ENCODE results near the gene AP3B2.
"Not testable (repeated sequence)": the region's sequence is repeated elsewhere in the genome, so short reads cannot be mapped to it uniquely, and the experiment has no call there.

DNA sequence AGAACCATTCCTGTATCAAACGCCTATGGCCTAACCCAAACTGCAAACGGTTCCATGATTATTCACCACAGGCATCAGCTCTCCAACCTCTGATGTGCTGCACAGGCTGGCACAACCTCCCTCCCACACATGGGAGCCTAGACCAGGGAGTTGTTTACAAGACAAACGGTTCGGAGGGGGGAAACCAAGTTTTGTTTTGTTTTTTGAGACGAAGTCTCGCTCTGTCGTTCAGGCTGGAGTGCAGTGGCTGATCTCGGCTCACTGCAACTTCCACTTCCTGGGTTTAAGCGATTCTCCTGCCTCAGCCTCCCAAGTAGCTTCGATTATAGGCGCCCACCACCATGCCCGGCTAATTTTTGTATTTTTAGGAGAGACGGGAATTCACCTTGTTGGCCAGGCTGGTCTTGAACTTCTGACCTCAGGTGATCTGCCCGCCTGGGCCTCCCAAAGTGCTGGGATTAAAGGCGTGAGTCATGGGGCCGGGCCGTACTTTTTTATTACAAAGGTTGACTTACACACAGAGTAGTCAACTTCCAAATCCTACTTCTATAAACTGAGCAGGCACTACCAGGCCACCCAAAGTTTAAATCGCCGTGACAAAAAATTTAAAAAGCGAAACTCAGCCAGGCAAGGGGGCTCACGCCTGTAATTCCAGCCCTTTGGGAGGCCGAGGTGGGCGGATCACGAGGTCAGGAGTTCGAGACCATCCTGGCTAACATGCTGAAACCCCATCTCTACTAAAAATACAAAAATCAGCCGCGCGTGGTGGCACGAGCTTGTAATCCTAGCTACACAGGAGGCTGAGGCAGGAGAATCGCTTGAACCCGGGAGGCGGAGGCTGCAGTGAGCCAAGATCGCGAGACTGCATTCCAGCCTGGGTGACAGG is 64.5 kb downstream of the AP3B2 start:
- TF ChIP-seq, protein P1, sequence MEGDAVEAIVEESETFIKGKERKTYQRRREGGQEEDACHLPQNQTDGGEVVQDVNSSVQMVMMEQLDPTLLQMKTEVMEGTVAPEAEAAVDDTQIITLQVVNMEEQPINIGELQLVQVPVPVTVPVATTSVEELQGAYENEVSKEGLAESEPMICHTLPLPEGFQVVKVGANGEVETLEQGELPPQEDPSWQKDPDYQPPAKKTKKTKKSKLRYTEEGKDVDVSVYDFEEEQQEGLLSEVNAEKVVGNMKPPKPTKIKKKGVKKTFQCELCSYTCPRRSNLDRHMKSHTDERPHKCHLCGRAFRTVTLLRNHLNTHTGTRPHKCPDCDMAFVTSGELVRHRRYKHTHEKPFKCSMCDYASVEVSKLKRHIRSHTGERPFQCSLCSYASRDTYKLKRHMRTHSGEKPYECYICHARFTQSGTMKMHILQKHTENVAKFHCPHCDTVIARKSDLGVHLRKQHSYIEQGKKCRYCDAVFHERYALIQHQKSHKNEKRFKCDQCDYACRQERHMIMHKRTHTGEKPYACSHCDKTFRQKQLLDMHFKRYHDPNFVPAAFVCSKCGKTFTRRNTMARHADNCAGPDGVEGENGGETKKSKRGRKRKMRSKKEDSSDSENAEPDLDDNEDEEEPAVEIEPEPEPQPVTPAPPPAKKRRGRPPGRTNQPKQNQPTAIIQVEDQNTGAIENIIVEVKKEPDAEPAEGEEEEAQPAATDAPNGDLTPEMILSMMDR (IDR thresholded peaks at IDR 0.05; ENCODE audit: extremely low read depth in 1 of 2, insufficient read depth in 1 of 2, low read depth in 1 of 2, low read length in 2 of 2): not testable (repeated sequence)
- TF ChIP-seq POLR2A (IDR thresholded peaks at IDR 0.05; ENCODE audit: low read depth, low read length); EZH2 (IDR thresholded peaks at IDR 0.05; ENCODE audit: borderline replicate concordance, low read depth, low read length, severe bottlenecking); POLR2AphosphoS5 (IDR thresholded peaks at IDR 0.05; ENCODE audit: insufficient read depth, low read depth, low read length); FOS (IDR thresholded peaks at IDR 0.05; ENCODE audit: borderline replicate concordance, insufficient read depth, low read length); GATA2 (IDR thresholded peaks at IDR 0.05; ENCODE audit: insufficient read depth, insufficient read length, low read depth, low read length); MYC (IDR thresholded peaks at IDR 0.05; ENCODE audit: low read depth, low read length); JUN (IDR thresholded peaks at IDR 0.05; ENCODE audit: borderline replicate concordance, insufficient read depth, insufficient read length, low read depth): not testable (repeated sequence)
- TF ChIP-seq, protein P2, sequence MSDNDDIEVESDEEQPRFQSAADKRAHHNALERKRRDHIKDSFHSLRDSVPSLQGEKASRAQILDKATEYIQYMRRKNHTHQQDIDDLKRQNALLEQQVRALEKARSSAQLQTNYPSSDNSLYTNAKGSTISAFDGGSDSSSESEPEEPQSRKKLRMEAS (IDR thresholded peaks at IDR 0.05; ENCODE audit: insufficient read depth, insufficient read length): not testable (repeated sequence)
